ENCODE data around the gene BARHL1.

GRCh38 chr9:132560616-132561202 is 21.7 kb upstream of the BARHL1 start:
- TF ChIP-seq POLR2A (IDR thresholded peaks at IDR 0.05; ENCODE audit: borderline replicate concordance, extremely low read depth, insufficient read depth, insufficient read length) (no peak), CTCF (IDR thresholded peaks at IDR 0.05 in 2 of 3, conservative IDR thresholded peaks at IDR 0.05 in 1 of 3; ENCODE audit: borderline replicate concordance in 1 of 3, insufficient read depth in 1 of 3, low read depth in 2 of 3, low read length in 2 of 3) (no peak), REST (IDR thresholded peaks at IDR 0.05; ENCODE audit: low read depth) (no peak), MAX (IDR thresholded peaks at IDR 0.05) (no peak), POLR2AphosphoS5 (IDR thresholded peaks at IDR 0.05; ENCODE audit: low read depth, low read length) (no peak), ELF1 (IDR thresholded peaks at IDR 0.05; ENCODE audit: borderline replicate concordance, low read depth) (no peak), CEBPB (IDR thresholded peaks at IDR 0.05; ENCODE audit: low read depth) (no peak), TCF7L2 (IDR thresholded peaks at IDR 0.05; ENCODE audit: borderline replicate concordance, extremely low read depth, insufficient read depth, insufficient read length) (no peak), ATF3 (IDR thresholded peaks at IDR 0.05) (no peak), SRF (IDR thresholded peaks at IDR 0.05; ENCODE audit: low read depth) (no peak)

Data from HCT116 (cell line).